T-helper 2 cell treated with Interferon-gamma antibody and Interleukin-4, amounts not matched to agents 5 μg/mL and 100 μg/mL, for 36 hours (primary cell): ENCODE measurements around the gene LUC7L2.
"Not testable (repeated sequence)": the region's sequence is repeated elsewhere in the genome, so short reads cannot be mapped to it uniquely, and the experiment has no call there.

ENCODE experiments used
- DNase-seq: peaks from one replicate; pipeline ENCODE4 v3.0.0; 2021; ENCODE audit warnings: low spot score
- H3K27ac Mint-ChIP-seq: one replicate; pipeline ENCODE4 v1.8.0; 2021; ENCODE audit warnings: mild to moderate bottlenecking, mixed read lengths
- H3K27me3 Mint-ChIP-seq: one replicate; pipeline ENCODE4 v1.8.0; 2021; ENCODE audit warnings: low read depth, mixed read lengths
- H3K36me3 Mint-ChIP-seq: one replicate; pipeline ENCODE4 v1.8.0; 2021; ENCODE audit warnings: low read depth, mixed read lengths
- H3K4me1 Mint-ChIP-seq: one replicate; pipeline ENCODE4 v1.8.0; 2021; ENCODE audit warnings: low read depth, mixed read lengths
- H3K4me3 Mint-ChIP-seq: one replicate; pipeline ENCODE4 v1.8.0; 2022; ENCODE audit warnings: mild to moderate bottlenecking, moderate library complexity, mixed read lengths
- H3K9me3 Mint-ChIP-seq: one replicate; pipeline ENCODE4 v1.8.0; 2021; ENCODE audit warnings: mixed read lengths

The LUC7L2 gene

GRCh38 chr7:139340037-139340807 lies 19.5 kb upstream of the LUC7L2 start:
- Mint-ChIP-seq H3K4me3 (peak overlapping the region; percentile 95), H3K27me3 (peaks cover 9% of the 10 kb centered on the region), H3K27ac (peak overlapping the region; percentile 97), H3K4me1 (peaks cover 16% of the 10 kb centered on the region), H3K9me3 (peaks cover 6% of the 10 kb centered on the region), H3K36me3 (peaks cover 10% of the 10 kb centered on the region)
- DNase-seq, result peak; percentile 99

GRCh38 chr7:139340808-139341057 lies 19.0 kb upstream of the LUC7L2 start:
- Mint-ChIP-seq H3K27ac (peak overlapping the region; percentile 97), H3K4me3 (peak overlapping the region; percentile 95), H3K36me3 (peaks cover 12% of the 10 kb centered on the region), H3K27me3 (peaks cover 9% of the 10 kb centered on the region), H3K9me3 (peaks cover 6% of the 10 kb centered on the region), H3K4me1 (peaks cover 16% of the 10 kb centered on the region)
- DNase-seq, result no peak

- H3K27ac Mint-ChIP-seq, result peak within 1 kb of the TSS; percentile 97
- peaks cover 12% of the 10 kb centered on the region for H3K36me3 Mint-ChIP-seq
- H3K4me1 Mint-ChIP-seq, result peaks cover 16% of the 10 kb centered on the region
- peaks cover 9% of the 10 kb centered on the region for H3K27me3 Mint-ChIP-seq
- H3K4me3 Mint-ChIP-seq, result peak within 1 kb of the TSS; percentile 95
- peaks cover 6% of the 10 kb centered on the region for H3K9me3 Mint-ChIP-seq
- DNase-seq, result peak; percentile 82
Observed at GRCh38 chr7:139341058-139341775, 18.5 kb upstream of the LUC7L2 start, which contains the start of gene FMC1. TSS of gene FMC1 (plus strand) at chr7:139341337. CDS start at chr7:139341385, 48 bp downstream.

- H3K27ac Mint-ChIP-seq, result peak overlapping the region; percentile 97
- peaks cover 14% of the 10 kb centered on the region for H3K36me3 Mint-ChIP-seq
- DNase-seq, result no peak
- H3K4me3 Mint-ChIP-seq, result peak overlapping the region; percentile 95
- peaks cover 16% of the 10 kb centered on the region for H3K4me1 Mint-ChIP-seq
- peaks cover 6% of the 10 kb centered on the region for H3K9me3 Mint-ChIP-seq
- H3K27me3 Mint-ChIP-seq, result peaks cover 9% of the 10 kb centered on the region
Observed at GRCh38 chr7:139341776-139342226, 17.9 kb upstream of the LUC7L2 start.

GRCh38 chr7:139345042-139345441 lies 14.7 kb upstream of the LUC7L2 start:
- peaks cover 13% of the 10 kb centered on the region for H3K4me1 Mint-ChIP-seq
- H3K9me3 Mint-ChIP-seq, result no peaks in the 10 kb centered on the region
- no peak overlapping the region for H3K27ac Mint-ChIP-seq
- no peak overlapping the region for H3K4me3 Mint-ChIP-seq
- H3K36me3 Mint-ChIP-seq, result peaks cover 19% of the 10 kb centered on the region
- DNase-seq, result no peak
- H3K27me3 Mint-ChIP-seq, result peaks cover 6% of the 10 kb centered on the region

GRCh38 chr7:139351027-139351426 lies 8.7 kb upstream of the LUC7L2 start:
- Mint-ChIP-seq H3K4me1 (peaks cover 2% of the 10 kb centered on the region), H3K4me3 (no peak overlapping the region), H3K27ac (no peak overlapping the region), H3K27me3 (no peaks in the 10 kb centered on the region), H3K9me3 (no peaks in the 10 kb centered on the region), H3K36me3 (peaks cover 23% of the 10 kb centered on the region)
- DNase-seq, result no peak

- H3K4me1 Mint-ChIP-seq, result peaks cover 11% of the 10 kb centered on the region
- H3K27ac Mint-ChIP-seq, result no peak overlapping the region
- H3K36me3 Mint-ChIP-seq, result peaks cover 14% of the 10 kb centered on the region
- no peak for DNase-seq
- no peaks in the 10 kb centered on the region for H3K27me3 Mint-ChIP-seq
- H3K9me3 Mint-ChIP-seq, result no peaks in the 10 kb centered on the region
- H3K4me3 Mint-ChIP-seq, result no peak overlapping the region
Observed at GRCh38 chr7:139354729-139355128, 5.0 kb upstream of the LUC7L2 start.

GRCh38 chr7:139355320-139355719 lies 4.4 kb upstream of the LUC7L2 start:
- no peak overlapping the region for H3K27ac Mint-ChIP-seq
- peaks cover 12% of the 10 kb centered on the region for H3K36me3 Mint-ChIP-seq
- H3K4me3 Mint-ChIP-seq, result no peak overlapping the region
- no peaks in the 10 kb centered on the region for H3K27me3 Mint-ChIP-seq
- H3K4me1 Mint-ChIP-seq, result peaks cover 11% of the 10 kb centered on the region
- no peak for DNase-seq
- H3K9me3 Mint-ChIP-seq, result no peaks in the 10 kb centered on the region

GRCh38 chr7:139357729-139358506 lies 1.8 kb upstream of the LUC7L2 start:
- H3K27ac Mint-ChIP-seq, result peak overlapping the region; percentile 100
- H3K4me1 Mint-ChIP-seq, result peaks cover 26% of the 10 kb centered on the region
- H3K9me3 Mint-ChIP-seq, DNase-seq, H3K27me3 Mint-ChIP-seq: not testable (repeated sequence)
- peak overlapping the region; percentile 97 for H3K4me3 Mint-ChIP-seq
- H3K36me3 Mint-ChIP-seq, result peaks cover 19% of the 10 kb centered on the region

- Mint-ChIP-seq H3K27me3 (no peaks in the 10 kb centered on the region), H3K9me3 (no peaks in the 10 kb centered on the region), H3K36me3 (peaks cover 22% of the 10 kb centered on the region), H3K4me3 (peak overlapping the region; percentile 97), H3K27ac (peak overlapping the region; percentile 100), H3K4me1 (peaks cover 29% of the 10 kb centered on the region)
- peak; percentile 29 for DNase-seq
Observed at GRCh38 chr7:139358541-139359365, 941 bp upstream of the LUC7L2 start.

- Mint-ChIP-seq H3K27ac (peak overlapping the region; percentile 100), H3K36me3 (peaks cover 26% of the 10 kb centered on the region), H3K4me3 (peak overlapping the region; percentile 97), H3K4me1 (peaks cover 36% of the 10 kb centered on the region), H3K27me3 (no peaks in the 10 kb centered on the region), H3K9me3 (no peaks in the 10 kb centered on the region)
- DNase-seq, result peak; percentile 98
Observed at GRCh38 chr7:139360210-139360947, 685 bp downstream of the LUC7L2 start.

GRCh38 chr7:139360948-139361307 lies 1.2 kb downstream of the LUC7L2 start:
- no peak for DNase-seq
- H3K36me3 Mint-ChIP-seq, result peaks cover 23% of the 10 kb centered on the region
- peak overlapping the region; percentile 97 for H3K4me3 Mint-ChIP-seq
- no peaks in the 10 kb centered on the region for H3K27me3 Mint-ChIP-seq
- peaks cover 38% of the 10 kb centered on the region for H3K4me1 Mint-ChIP-seq
- H3K9me3 Mint-ChIP-seq, result no peaks in the 10 kb centered on the region
- peak overlapping the region; percentile 100 for H3K27ac Mint-ChIP-seq

GRCh38 chr7:139361523-139361922 lies 1.8 kb downstream of the LUC7L2 start:
- Mint-ChIP-seq H3K4me3 (peak overlapping the region; percentile 97), H3K9me3 (no peaks in the 10 kb centered on the region), H3K27me3 (no peaks in the 10 kb centered on the region), H3K36me3 (peaks cover 23% of the 10 kb centered on the region), H3K27ac (peak overlapping the region; percentile 100), H3K4me1 (peaks cover 40% of the 10 kb centered on the region)
- no peak for DNase-seq
